ENCODE results near the gene PEDS1.
"Not testable (repeated sequence)": the region's sequence is repeated elsewhere in the genome, so short reads cannot be mapped to it uniquely, and the experiment has no call there.

PEDS1 gene

DNA sequence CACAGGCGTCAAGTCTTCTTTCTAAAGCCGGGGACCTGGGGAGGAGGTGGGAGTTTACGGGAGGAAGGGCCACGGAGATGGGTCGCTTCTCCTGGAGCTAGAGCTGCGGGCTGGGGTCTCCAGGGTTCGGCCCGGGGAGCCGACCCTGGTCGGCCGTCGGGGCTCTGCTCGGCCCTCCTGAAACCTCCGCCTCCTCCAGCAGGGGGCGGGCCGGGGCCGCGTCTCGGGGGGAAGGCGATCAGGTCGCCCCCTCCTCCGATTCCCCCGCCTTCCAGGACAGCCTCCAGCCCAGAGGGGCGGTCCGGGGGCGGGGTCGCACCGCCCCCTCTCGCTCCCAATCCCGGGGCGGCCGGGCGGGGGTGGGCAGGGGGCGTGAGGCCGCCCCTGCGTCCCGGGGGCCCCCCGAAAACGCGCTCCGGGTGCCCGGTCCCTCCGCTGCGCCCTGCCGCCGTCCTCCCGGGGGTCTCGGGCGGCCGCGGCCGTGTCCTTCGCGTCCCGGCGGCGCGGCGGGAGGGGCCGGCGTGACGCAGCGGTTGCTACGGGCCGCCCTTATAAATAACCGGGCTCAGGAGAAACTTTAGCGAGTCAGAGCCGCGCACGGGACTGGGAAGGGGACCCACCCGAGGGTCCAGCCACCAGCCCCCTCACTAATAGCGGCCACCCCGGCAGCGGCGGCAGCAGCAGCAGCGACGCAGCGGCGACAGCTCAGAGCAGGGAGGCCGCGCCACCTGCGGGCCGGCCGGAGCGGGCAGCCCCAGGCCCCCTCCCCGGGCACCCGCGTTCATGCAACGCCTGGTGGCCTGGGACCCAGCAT, 36.9 kb upstream of the PEDS1 start, which contains the start of gene CEBPB:
Gene CEBPB, plus strand, starts transcription at position 580 of the 814 bp plus-strand sequence. Its CDS starts 204 bp downstream, at position 784.
- peak; percentile 97 for DNase-seq (ENCODE audit: low spot score)

DNA sequence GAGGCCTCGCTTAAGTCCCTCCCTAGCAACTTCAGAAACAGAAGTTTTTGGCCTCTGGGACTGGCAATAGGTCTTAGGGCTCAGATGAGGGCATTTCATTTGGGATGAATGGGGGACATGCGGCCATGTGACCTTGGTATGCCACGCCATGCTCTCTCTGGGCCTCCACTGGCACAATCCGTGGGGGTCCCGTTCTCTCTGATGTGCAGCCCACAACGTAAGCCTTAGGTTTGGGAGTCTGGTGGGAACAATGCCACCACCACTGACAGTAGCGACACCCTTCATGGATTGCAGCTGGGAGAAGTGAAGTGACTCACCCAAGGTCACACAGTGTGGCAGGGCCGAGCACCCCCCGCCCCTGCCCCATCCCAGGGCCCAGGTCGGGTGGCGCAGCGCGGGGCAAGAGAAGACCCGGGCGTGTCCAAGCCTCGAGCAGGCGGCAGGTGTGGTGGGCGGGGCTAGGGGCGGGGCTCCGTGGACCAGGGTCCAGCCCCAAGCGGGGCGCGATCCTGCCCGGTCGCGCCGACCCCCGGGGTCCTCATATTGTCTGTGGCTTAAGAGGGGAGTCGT, 36.2 kb upstream of the PEDS1 start:
- no peak for DNase-seq (ENCODE audit: low spot score)

DNA sequence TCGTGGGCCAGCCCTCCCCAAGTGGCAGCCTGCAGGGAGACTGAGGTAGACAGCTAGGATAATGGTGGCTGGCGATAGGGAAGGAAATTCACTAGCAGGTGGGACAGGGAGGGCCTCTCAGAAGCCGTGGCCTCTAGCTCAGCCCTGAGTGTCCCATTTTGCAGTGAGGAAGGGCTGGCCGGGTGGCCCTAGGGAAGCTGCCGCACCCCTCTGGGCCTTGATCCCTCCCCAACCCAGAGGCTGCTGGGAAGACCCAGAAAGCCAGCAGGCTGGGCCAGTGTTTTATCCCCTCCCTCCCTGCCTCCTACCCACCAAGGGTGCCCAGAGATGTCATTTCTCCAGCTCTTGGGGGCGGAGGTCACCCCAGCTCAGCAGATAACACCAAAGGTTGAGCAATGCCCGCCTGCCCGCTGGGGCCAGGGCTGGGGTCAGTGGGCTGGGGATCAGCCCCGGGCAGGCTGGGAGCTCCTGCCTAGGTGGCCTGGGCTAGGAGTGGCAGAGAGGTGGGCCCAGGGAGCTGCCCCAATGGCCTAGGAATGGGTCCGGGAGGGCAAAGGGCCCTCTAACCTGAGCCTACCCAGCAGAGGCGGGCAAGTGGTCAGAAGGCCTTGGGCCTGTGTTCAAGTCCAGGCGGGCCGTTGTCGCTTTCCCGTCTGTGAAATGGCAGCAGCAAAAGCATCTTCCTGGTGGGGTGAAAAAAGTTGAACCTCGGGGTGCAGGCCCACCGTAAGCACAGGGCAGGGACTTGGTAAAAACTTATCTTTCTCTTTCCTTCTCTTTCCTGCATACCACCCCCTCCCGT, 35.6 kb upstream of the PEDS1 start:
- DNase-seq (ENCODE audit: low spot score) = no peak

DNA sequence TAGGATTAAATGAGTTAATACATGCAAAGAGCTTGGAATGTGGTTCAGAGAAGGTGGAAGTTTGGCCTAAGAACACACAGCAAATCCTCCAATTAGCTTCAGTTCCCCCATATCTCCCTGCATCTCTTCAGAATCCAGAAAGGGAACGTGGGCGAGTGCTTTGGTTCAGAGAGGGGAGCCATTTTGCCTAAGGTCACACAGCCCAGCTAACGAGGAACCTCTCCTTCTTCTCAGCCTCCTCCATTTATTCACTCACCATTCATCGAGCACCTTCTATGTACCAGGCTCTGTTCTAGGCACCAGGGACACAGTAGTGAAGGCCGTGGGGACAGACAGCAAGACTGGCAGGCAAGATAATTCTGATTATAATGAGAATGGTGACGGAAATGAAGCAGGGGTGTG, 34.8 kb upstream of the PEDS1 start:
- no peak for DNase-seq (ENCODE audit: low spot score)

DNA sequence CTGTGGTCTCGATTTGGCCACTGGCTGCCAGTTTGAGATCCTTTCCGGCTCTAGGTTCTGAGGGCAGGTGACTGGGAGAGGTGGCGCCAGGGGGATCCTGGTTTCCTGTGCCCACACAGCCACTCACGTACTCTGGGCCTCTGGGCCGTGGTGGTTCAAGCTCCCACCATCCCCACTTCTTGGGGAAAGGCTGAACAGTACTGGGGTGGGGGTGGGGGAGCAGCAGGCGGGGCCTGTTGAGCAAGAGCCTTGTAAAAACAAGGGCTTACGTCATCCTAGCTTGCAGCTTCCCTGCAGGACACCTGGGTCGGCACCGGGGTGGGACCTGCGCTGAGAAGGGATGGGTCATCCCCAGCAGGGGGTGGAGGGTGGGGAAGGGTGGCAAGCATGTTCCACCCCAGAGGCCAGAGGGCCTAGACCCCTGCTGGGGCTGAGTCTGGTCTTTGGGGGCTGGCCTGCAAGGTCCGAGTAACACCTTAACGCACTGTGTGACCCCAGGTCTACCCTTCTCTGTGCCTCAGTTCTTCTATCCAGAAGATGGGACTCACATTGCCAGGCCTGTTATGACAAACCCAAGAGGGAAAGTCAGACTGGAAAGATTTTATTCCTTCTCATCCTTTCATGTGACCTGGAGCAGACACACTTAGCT, 34.0 kb upstream of the PEDS1 start:
- DNase-seq (ENCODE audit: low spot score) = peak; percentile 45

DNA sequence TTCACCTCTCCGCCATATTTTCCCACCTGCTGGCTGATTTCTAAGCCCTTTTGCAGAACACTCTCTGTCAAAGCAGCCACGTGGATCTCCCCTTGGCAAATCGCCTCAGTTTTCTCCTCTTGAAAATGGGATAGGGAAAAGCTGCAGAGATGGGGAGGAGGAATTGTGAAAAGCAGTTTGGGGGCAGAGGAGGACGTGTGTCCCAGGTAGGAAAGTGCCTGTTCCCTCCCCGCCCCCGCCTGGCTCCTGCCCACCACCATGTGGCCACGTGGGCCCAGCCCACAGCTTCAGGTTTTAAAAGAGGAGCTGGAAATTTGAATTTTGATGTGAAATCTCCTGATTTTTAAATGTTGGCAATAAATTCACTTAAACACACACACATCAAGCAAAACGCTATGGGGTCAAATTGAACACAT, 33.5 kb upstream of the PEDS1 start:
- DNase-seq (ENCODE audit: low spot score) = no peak

DNA sequence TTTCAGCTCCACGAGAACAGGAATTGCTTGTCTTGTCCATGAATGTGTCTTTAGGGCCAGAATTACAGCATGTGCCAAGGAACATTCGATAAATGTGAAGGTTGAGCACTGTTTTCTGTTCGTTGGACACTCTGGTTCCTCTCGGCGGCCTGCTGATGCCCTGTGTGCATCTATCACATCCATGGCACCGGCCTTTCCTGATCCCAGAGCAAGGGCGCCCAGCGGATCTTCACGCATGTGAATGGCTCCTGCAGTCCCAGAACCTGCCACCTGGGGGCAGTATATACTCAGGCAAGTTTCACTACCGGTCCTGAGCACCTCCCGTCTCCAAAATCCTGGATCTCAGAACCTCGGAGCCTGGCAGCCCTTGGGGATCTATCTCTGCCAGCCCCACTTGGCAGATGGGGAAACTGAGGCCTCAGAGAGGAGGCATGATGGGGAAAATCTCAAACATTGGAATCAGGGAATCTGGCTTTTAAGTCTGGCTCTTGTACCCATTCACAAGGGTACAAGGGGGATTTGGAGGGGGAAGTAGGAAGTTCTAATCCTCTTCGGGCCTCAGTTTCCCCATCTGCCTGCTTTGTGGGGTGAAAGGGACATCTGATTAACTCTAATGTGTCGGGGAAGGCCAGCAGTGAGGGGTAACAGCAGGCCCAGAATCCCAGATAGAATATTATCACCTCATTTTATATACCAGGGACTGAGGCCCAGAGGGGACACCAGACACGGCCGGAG, 32.8 kb upstream of the PEDS1 start:
- peak; percentile 80 for DNase-seq (ENCODE audit: low spot score)

DNA sequence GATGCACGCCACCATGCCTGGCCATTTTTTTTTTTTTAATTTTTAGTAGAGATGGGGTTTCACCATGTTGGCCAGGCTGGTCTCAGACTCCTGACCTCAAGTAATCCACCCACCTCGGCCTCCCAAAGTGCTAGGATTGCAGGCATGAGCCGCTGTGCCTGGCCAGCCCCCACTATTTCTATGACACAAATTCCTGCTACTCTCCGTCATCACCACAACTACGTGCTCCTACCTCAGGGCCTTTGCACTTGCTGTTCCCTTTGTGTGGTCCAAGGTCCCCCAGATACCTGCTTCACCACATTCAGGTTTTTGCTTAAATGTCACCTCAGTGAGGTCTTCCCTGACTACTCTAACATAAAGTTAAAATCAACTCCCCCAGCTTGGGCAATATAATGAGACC, 31.9 kb upstream of the PEDS1 start:
- DNase-seq (ENCODE audit: low spot score) = no peak

- DNase-seq (ENCODE audit: low spot score) = no peak
Measured at GRCh38 chr20:50182346-50182745, 28.8 kb upstream of the PEDS1 start.

- DNase-seq (ENCODE audit: low spot score) = no peak
Measured at GRCh38 chr20:50181344-50181743, 27.8 kb upstream of the PEDS1 start.

DNA sequence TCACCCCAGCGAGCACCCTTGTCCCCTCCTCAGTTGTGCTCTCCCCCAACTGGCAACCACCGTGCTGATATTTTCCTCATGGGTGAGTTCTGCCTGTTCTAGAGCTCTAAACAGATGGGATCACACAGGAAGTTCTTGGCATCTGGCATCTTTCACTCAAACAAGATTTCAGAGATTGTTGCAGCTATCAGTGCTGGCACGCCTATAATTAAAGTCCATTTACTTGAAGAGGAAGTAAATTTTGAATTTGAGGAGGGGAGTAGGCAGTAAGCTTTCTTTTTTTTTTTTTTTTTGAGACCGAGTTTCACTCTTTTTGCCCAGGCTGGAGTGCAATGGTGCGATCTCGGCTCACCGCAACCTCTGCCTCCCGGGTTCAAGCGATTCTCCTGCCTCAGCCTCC, 25.1 kb upstream of the PEDS1 start:
- not testable (repeated sequence) for DNase-seq (ENCODE audit: low spot score)

GRCh38 chr20:50175938-50176933, 22.7 kb upstream of the PEDS1 start:
- DNase-seq (ENCODE audit: low spot score) = no peak

DNA sequence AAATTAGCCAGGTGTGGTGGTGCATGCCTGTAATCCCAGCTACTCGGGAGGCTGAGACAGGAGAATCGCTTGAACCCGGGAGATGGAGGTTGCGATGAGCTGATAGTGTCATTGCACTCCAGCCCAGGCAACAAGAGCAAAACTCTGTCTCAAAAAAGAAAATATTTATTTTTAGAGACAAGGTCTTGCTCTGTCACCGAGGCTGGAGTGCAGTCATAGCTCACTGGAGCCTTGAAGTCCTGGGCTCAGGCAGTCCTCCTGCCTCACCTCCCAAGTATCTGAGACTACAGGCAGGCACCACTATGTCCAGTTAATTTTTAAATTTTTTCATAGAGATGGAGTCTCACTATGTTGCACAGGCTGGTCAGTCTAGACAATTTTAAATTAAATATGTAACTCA, 20.9 kb upstream of the PEDS1 start:
- no peak for DNase-seq (ENCODE audit: low spot score)

DNA sequence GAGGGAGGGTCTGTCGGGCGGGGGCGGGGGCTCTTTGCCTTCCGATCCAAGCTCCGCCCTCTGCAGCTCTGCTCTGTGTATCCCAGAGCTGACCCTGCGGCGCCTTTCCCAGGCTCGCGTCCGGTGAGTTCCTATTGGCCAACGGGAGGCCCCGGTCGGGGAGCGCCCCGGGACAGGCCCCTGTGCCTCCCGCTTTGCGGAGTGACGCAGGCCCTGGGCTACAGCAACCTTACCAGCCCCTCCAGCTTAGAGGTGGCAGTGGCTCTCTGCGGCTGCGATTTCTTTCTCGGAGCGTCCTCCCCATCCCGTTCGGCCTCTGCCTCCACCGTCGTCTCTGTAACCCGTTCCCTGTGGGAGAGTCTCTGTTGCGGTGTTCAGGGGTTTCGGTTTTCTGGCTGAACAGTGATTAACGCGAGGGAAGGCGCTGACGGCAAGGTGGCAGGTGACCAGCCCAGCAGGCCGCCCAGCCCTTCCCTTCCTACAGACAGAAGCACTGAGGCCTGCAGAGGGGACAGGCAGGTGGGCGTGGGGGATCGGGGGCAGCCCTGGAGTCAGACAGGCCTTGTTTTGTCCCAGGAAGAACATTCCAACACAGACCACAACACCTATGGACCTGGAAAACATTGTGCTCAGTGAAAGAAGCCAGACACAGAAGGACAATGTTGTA, 19.0 kb upstream of the PEDS1 start:
- peak; percentile 92 for DNase-seq (ENCODE audit: low spot score)

DNA sequence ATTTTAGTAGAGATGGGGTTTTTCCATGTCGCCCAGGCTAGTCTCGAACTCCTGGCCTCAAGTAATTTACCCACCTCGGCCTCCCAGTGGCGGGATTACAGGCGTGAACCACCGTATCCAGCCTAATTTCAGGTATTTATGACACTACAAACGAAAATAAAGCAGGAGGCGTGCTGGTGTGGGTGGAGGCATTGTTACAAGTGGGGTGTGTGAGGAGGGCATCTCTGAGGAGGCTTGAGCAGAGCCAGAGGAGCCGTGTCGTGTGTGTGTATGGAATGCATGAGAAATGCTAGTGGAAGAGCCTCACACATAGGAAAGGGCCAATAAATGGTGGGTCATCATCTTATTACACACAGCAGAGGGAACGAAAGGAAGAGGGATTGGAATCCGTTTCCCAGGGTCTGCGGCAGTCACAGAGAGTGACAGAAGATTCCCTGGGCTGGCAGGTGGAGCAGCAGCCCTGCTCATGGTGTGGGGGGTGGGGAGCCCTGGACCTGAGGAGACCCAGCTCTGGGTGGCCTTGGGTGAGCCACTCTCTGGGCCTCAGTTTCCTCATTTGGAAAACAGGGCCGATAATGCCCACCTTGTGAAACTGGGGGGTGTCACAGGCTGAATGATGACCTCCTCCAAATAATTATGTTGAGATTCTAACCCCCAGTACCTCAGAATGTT, 17.2 kb upstream of the PEDS1 start:
- DNase-seq (ENCODE audit: low spot score) = no peak

- DNase-seq (ENCODE audit: low spot score) = peak; percentile 73
Measured at GRCh38 chr20:50169329-50169823, 15.9 kb upstream of the PEDS1 start.

DNA sequence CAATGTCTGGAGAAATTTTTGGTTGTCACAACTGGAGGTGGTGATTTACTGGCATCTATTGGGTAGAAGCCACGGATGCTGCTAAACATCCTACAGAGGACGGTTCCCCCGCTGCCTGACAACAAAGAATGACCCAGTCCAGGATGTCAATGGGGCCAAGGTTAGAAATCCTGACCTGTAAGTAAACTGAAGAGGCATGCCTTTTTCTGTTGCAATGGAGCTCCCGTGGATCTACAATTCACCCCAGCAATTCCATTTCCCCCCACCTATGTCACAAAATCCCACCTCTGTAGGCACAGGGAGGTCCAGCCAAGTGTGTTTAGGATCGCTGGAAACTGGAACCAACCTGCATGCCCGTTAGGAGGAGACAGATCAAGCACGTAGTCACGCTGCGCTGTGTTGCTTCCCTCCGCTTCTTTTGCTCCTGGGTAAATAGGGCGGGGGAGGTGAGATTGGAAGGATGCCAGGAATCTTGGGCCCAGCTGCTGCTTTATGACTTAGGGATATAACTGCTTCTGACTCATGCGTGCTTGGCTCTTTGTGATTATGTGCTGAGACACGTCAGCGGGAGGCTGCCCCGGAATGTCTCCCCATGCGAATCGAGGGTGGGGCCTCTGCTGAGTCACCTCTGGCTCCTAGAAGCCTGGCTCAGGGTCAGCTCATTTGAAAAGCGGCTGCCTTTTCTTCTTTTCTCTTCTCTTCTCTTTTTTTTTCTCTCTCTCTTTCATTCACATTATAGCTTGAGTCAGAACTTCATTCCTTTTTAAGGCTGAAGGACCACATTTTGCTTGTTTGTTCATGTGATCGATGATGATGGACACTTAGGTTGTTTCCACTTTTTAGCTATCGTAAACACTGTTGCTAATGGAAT, 12.4 kb upstream of the PEDS1 start:
- DNase-seq (ENCODE audit: low spot score) = peak; percentile 98
